GOT3 (cell line): ENCODE results near the gene MACC1.

Experiments used
- DNase-seq: peaks from one replicate; lab custom pipeline; 2025; ENCODE audit warnings: mixed read lengths; lab: John Stamatoyannopoulos, UW

MACC1 gene

DNA sequence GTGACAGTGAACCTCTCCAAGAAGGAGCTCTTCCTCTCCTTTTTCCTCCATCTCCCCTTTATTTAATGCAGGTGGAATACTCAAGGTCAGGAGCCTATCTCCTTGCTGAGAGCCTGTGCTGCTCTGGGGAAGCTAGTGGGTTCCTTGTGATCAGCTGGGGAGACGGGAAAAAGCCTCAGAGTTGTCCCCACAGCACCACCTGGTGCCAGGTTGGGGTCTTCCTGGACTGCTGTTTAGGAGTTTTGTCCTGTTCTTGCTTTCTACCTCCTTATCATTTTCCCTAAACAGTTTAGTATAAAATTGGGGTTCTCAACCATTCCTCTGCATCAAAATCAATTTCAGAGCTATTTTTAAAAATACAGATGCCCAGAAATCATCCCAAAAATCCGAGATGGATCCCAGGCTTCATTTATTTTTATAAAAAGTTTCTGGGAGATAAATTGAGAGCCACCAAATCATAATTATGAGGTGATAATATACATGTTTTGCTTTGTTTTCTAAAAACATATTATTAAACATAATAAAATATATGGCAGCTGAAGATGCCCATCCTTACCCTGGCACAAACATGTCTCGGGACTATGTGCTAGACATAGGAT is 44.3 kb downstream of the MACC1 start:
- DNase-seq = no peak

GRCh38 chr7:20170633-20171032 is 46.6 kb downstream of the MACC1 start:
- DNase-seq = no peak

DNA sequence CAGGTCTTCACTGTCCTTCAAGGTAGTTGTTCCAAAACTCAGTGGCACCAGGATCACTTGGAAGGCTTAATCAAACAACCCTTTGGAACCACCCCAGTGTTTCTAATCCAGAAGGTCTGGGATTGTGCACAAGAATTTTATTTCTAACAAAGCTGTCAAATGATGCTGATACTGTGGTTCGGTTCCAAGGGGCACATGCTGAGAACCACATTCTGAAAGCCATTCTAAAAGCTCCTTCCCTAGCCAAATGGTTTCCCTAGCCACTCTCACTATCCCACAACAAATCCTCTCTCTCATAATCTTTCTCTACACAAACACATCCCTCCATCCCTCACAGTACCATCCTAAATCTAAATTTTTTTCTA is 52.1 kb downstream of the MACC1 start:
- DNase-seq = no peak

DNA sequence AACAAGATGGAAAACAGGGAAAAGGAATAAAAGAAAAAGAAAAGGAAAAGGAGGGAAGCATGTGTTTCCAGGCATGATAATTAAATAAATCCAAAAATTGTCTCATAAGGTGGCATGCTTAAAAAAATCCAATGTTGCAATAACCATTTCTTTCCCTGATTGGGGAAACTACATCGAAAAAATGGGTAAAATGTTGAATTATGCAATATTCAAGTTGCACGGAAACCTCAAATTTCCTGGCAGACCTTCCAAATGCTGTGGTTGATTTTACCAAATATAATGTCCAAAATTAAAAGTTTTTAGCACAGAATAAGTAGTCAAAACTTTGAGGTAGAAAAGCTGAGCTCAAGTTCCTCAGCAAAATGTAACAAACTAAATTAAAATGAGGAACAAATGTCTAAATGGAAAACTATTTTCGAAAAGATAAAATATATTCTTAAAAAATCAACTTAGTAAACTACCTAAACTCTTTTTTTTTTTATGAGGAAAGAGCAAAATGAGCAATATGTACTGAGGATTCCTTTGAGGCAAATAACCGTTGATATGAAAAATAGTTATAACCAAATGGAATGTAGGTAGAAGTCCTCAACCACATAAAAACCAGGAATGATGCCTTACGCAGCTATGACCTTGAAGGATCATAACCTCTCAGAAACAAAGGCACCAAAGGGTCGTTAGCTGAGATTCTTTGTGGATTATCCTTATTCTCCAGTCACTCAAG is 52.6 kb downstream of the MACC1 start:
- DNase-seq = no peak

DNA sequence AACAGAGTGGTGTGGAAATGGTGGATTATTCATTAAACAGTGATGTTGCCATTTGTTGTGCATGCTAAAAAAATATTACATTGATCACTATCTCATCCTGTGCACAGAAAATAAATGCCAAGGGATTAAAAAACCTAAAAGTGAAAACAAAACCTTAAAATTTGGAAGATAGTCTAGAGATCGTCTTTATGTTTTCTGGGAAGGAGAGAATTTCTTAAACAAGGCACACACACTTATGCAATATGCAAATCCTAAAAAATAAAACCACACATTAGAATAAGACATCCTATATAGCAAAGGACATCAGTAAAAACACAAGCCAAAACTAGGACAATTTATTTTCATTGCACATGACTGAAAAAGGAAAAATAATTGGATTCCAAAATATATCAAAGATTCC is 54.5 kb downstream of the MACC1 start:
- no peak for DNase-seq

- no peak for DNase-seq
These were observed 57.9 kb downstream of the MACC1 start for GRCh38 chr7:20159226-20159747.

GRCh38 chr7:20158684-20159083 is 58.5 kb downstream of the MACC1 start:
- DNase-seq = no peak

GRCh38 chr7:20157456-20157855 is 59.7 kb downstream of the MACC1 start:
- DNase-seq = no peak

DNA sequence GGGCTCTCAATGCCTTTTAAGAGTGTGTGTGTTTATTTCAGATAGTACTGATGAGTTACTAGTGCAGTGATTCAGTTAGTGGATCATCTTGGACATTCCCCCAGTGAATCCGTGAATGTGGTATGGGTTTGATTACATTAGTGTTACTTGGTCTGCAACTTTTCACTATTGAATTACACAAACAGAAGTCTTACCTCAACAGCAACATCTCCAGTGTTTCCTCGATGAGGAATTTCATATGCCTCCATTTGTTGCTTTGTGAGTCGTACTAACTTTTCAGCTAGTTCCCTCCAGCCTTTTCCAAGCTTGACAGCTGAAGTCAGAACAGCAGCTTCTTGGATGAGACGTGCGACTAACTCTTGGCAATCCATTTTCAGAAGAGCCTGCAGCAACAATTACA is 63.2 kb downstream of the MACC1 start:
- no peak for DNase-seq

DNA sequence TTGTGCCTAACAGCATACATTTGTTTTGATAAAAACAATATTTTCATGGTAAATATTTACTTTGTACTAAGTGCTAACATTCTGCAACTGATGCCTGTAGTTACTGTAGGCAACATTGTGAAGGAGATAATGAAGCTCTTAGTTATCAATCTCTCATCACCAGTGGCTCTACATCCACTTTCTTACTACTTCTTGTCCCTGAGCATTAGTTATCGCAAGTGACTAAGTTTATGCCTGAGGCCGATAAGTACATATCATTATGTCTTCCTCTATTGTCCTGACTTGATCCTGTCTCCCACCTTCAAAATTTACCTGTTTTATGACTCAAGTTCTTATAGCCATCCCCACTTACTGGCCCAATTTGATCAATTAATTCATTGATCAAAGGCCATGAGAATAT is 63.6 kb downstream of the MACC1 start:
- DNase-seq = no peak

DNA sequence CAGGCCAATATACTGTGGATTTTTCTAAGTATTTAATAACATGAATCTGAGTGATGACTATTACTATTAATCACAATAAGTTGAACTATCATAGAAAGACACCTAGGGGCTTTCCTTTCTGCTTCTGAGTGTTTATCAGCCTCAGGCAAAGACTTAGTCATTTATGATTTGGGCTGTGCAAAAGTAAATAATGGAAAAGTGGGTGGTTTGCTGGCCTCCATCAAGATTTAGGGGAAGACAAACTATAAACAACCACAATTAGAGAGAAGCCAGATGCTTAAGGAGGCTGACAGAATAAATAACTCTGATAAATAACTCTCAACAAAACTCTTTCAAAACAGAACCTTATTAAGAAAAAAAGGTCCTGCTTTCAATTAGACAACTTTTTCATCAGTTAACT is 64.7 kb downstream of the MACC1 start:
- no peak for DNase-seq

GRCh38 chr7:20151708-20152456 is 65.3 kb downstream of the MACC1 start:
- no peak for DNase-seq

DNA sequence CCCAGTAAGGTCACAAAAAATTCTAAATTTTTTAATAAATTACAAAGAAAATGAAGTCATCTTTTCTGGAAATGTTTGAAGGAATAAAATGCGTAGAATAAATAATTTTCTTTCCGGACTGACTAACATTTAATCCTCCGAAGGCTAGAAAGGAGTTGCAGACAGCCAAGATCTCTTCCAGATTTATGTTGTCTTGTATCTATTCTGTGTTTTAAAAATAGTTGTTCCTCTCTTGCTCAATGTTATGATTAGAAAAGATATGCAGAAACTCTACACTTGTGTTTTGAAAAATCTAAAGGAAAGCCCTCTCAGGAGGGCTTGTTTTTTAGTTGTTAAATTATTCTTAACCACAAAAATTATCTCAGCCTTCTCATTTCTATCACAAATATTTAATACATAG is 70.7 kb downstream of the MACC1 start:
- no peak for DNase-seq

- no peak for DNase-seq
These were observed 72.4 kb downstream of the MACC1 start for GRCh38 chr7:20144801-20145200.

DNA sequence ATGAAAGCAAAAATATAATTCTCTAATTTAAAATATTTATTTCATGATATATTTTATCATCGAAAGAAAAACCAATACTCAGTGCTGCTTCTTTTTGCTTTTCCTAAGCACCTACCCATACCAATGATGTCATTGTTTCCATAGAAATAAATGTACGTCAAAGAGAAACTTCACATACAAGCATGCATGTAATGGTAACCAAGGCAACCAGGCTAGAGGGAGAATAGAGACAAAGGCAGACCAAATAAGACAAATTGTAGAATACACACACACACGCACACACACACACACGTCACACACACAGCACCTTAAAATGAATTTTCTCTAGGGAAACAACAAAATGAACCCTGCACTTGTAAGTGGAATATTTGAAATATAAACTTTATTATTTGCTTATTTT is 75.5 kb downstream of the MACC1 start:
- DNase-seq = no peak

- DNase-seq = no peak
These were observed 76.2 kb downstream of the MACC1 start for GRCh38 chr7:20141002-20141345.

DNA sequence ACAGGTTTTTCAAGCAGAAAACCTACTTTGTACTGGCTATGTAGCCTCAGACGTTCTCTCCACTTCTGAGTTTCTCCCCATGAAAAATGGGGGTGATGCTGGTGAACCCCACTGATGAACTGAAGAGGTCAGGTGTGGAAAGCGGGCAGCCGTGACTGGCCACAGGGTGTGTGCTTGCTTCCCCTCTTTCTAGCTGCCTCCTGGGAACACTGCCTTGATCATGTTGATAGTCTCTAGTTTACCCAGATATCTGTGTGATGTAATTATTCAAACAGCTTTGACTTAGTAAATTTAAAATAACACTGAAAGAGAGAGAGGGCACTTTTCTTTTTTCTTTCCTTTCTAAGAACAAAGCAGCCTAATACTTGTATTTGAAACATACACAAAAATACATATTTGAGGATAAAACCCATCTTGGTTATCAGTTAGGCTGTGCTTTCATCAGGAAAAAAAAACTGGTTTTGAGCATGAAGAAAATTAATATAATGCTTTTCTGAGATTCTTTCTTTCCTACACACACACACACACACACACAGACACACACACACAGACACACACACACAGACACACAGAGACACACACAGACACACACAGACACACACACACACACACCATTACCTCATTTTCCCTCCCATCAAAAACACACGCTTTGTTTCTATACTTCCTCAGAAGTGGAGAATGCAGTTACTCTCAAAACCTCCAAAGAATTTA is 76.7 kb downstream of the MACC1 start:
- no peak for DNase-seq

DNA sequence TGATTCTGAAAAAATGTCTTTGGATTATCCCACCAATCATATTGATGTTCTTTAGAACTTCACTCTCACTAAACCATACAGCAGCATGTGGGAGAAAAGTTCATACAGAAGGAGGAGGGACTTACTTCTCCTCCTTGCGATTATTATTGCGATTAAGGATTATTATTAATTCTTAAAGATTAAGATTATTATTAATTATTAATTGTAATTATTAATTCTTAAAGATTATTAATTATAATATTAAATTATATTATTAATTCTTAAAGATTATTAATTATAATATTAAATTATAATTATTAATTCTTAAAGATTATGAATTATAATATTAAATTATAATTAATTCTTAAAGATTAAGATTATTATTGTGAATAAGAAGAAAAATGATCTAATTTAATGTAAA is 80.5 kb downstream of the MACC1 start:
- DNase-seq = no peak

- no peak for DNase-seq
These were observed 83.4 kb downstream of the MACC1 start for GRCh38 chr7:20133803-20134202.

DNA sequence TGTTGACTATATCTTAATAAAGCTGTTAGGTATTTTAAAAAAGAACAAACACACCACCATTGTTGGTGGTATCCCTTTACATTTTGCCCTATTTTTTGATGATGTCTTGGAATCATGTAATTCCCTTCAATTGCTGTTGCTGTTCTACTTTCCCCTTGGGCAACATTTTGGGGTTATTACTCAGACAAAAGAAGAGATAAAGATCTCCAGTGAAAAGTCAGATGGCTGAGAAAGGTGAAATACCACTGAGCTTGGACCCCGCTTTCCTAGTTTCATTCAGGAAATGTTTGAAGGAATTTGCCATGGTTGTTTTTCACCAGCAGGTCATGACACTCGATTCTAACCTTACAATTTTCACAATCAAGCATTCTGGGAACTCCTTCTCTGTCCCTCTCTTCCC is 84.6 kb downstream of the MACC1 start:
- no peak for DNase-seq

- DNase-seq = no peak
These were observed 85.4 kb downstream of the MACC1 start for GRCh38 chr7:20131776-20132175.

DNA sequence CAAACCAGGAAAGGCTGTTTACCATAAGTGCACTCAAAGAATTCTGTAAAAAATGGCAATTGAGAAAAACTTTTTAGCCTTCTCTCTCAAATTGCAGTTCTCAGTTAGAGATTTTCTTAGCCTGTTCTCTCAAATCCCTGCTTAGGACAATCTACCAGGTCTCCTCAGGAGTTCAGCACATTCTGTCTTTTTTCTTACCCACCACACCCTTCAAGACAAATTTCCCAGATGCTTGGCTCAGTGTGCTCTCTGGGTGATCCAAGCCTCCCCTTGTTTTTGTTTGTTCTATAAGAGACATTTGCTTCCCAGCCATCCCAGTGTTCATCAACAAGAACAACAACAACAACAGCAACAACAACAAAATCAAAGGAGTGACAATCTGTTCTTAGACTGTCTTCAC is 87.3 kb downstream of the MACC1 start:
- no peak for DNase-seq

GRCh38 chr7:20128001-20128400 is 89.2 kb downstream of the MACC1 start:
- no peak for DNase-seq
